ENCODE data around the gene DENND2D.
"Not testable (repeated sequence)": the region's sequence is repeated elsewhere in the genome, so short reads cannot be mapped to it uniquely, and the experiment has no call there.

The DENND2D gene

GRCh38 chr1:111222308-111223125, 22.1 kb upstream of the DENND2D start:
- peak; percentile 62 to 67 for DNase-seq (ENCODE audit: extremely low read depth in 1 of 2, low read depth in 1 of 2)

DNA sequence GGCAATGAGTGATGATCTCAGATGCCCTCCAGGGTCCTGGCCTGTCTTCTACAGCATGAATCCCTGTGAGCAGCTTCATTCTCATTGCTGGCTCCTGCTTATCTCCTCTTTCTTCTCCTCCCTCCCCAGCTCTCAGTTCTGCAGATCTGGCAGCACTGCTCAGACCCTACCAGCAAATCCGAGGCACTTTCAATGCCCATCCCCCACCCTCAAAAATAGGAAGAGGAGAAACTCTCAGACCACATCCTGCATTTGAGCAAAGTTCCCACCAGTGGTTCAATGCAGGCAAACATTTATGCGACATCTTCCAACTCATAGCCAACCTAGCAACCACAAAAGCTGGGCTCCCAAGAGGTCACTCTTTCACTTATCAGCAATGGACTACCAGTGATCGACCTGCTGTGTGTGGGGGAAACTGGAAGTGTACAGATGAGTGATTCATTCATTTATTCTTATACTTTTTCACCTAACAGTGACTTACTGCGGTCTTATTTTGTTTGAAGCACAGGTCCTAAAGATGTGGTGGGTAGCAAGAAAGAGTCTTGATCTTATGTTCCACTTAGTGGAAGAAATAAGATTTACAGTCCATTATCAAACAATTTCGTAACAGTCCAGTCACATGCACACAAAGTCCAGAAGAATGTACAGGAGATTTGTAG, 21.3 kb upstream of the DENND2D start:
- no peak for DNase-seq (ENCODE audit: extremely low read depth in 1 of 2, low read depth in 1 of 2)

GRCh38 chr1:111221276-111221632, 20.8 kb upstream of the DENND2D start:
- DNase-seq (ENCODE audit: extremely low read depth in 1 of 2, low read depth in 1 of 2), result no peak

GRCh38 chr1:111220302-111220890, 19.9 kb upstream of the DENND2D start:
- DNase-seq (ENCODE audit: extremely low read depth in 1 of 2, low read depth in 1 of 2), result no peak

DNA sequence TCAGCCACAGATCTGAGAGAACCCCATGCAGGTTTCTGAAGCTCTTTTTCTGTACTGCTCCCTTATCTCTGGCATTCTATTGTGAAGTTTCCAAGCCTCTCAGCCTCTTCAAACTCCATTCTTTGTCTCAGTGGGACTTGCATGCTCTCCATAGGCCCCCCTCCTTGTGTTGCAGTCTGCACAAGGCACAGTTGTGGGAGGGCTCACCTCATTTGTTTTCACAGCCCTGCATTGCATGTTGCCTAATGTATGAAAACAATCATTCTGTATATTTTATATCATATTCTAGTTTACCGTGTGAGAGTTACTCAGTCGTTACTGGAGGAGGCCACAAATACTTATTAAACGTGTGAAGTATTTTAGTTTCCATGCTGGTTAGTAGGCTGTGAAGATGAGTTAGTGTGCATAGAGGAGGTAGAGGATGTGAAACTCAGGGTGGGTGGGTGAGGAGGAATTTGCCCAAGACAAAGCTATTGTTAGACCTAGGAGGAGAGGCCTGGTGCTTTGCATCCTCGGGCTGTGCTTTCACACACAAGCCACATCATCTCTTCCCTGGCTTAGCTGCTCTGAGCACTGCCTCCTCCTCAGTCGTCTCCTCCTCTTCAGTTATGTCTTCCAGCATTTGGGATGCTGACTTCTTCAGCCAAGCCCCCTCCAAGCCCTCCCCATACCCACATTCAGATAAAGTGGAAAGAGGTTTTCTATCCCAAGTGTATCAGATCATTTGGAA, 19.3 kb upstream of the DENND2D start:
- DNase-seq (ENCODE audit: extremely low read depth in 1 of 2, low read depth in 1 of 2), result no peak

DNA sequence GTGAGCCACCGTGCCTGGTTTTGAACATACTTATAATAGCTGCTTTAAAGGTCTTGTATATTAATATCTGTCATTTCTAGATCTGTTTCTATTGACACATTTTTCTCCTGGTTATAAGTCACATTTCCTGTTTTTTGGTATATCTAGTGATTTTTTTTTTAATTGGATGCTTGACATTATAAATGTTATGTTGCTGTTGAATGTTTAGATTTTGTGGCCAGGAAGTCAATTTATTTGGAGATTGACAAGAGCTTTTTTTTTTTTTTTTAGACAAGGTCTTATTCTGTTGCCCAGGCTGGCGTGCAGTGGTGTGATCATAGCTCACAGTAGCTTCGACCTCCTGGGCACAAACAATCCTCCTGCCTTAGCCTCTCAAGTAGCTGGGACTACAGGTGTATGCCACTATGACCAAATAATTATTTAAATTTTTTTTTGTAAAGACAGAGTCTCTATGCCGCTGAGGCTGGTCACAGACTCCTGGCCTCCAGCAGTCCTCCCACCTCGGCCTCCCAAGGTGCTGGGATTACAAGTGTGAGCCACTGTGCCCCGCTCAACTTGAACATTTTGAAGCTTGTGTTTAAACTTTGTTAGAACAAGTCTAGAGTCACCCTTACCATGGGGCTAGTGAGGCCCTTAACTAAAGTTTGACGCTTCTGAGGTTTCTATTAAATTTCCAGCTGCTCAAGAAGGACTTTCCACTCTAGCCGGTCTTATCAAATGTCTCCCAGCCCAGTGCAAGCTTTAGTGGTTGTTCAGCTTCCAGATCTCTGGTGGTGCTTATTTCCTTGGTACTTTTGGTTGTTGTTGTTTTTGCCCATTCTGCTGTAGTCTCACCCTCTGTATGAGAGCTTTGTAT, 18.5 kb upstream of the DENND2D start:
- no peak for DNase-seq (ENCODE audit: extremely low read depth in 1 of 2, low read depth in 1 of 2)

DNA sequence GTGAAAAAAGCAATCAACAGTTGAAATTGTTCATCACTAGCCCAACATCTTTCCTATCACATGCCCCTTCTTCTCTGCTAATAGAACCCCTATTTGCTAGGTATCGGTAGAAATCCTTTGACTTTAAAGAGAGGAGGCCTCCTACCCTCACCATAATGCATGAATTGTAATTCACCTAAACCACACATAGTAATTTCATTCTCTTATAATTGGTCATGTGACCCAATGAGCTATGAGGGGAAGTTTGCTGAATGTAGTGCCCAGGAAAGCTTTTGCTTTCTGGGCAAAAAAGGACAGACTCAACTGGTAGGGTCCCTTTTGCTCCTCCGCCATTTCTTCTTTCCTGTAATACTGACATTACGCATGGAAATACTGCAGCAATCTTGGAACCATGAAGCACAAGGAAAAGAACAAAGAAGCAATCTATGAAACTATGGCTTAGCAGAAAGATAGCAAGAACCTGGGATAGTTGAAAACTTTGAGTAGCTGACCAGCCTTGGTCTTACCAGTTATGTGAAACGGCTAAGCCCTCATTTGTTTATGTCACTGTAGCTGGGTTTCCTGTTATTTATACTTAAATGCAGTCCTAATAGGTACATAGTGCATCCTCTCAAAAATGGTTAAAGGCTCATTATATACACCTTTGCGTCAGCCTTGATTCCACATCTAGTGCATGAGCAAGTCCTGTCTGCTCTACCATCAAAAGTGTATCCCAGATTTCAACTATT, 16.9 kb upstream of the DENND2D start:
- no peak for DNase-seq (ENCODE audit: extremely low read depth in 1 of 2, low read depth in 1 of 2)

DNA sequence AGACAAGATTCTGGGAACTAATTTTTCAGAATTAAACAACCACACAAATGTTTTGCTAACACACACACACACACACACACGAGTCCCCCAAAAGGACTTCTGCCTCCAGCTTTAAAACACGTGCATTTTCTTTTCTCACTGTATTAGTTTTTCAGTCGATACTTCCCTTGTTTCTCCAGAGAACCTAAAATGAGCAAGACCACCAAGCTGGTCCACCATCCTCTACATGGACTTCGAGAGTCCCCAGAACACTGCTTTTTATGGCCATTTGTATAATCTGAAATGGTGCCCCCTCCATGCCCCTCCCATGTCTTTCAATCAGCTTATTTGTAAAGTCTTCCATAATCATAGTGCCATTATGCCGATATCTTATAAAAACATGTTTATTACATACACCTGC, 16.3 kb upstream of the DENND2D start:
- no peak for DNase-seq (ENCODE audit: extremely low read depth in 1 of 2, low read depth in 1 of 2)

DNA sequence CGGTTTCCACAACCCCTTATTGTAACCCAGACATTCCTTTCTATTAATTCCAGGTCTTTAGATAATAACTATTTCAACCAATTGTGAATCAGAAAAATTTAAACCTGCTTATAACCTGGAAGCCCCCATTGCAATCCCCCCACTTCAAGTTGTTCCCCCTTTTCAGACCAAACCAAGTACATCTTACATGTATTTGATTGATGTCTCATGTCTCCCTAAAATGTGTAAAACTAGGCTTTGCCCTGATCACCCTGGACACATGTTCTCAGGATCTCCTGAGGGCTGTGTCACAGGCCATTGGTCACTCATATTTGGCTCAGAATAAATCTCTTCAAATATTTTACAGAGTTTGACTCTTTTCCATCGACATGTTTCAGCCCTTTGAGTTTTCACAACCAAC, 14.8 kb upstream of the DENND2D start:
- DNase-seq (ENCODE audit: extremely low read depth in 1 of 2, low read depth in 1 of 2), result not testable (repeated sequence)

DNA sequence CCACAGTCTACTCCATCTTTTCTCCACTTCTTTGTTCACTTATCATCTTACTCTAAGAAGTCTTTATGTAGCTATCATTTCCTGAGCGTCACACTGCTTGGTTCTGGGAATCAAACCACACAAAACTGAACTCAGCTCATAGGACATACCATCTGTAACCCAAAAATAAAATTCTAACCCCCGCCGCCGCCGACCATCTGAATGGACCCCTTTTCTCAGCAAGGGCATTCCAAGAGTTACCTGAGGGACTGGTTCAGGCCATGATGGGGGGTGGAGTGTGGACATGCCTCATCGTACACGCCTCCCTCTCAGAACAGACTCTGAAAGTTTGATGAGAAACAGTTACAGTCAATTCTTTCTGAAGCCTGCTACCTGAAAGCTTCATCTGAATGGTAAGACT, 14.4 kb upstream of the DENND2D start:
- DNase-seq (ENCODE audit: extremely low read depth in 1 of 2, low read depth in 1 of 2), result no peak

GRCh38 chr1:111214074-111214801, 13.8 kb upstream of the DENND2D start:
- no peak for DNase-seq (ENCODE audit: extremely low read depth in 1 of 2, low read depth in 1 of 2)

DNA sequence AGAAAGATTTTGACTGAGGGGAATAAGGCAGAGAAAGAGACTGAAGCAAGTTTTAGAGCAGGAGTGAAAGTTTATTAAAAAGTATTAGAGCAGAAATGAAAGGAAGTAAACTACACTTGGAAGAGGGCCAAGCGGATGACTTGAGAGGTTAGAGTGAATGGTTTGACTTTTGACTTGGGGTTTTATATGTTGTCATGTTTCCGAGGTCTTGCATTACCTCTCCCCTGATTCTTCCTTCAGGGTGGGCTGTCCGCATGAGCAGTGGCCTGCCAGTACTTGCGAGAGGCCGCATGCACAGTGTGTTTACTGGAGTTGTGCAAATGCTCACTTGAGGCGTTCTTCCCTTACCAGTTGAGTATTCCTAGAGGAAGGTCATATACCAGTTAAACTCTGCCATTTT, 13.0 kb upstream of the DENND2D start:
- DNase-seq (ENCODE audit: extremely low read depth in 1 of 2, low read depth in 1 of 2), result no peak

DNA sequence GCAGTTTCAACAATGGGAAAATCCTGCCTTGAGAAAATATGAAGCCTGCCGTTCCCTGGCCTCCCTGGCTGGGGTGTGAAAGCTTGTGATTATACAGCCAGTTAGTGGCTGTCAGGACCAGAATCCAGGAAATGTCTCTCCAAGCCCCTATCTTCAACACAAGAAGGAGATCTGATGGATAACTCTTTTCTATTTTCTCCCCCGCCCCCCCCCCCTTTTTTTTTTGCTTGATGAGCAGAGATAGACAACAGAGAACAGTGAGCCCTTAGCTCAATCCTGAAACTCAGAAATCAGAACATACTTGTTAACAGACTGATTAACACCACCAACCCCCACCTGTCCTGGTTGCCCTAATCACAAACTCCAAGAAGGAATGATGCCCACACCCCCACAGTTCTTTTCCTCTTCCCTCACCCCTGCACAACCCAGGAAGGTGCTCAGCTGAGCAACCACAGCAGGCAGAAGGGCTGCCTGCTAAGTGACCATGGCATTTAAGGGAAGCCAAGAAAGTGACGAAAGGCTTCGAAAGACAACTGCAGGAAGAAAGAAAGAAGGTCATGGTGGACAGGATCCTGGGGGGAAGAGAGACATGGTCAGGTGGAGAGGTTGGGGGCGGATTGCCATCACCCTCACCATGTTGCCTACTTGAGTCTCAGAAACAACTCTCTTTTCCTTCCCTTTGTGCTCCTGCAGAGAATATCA, 12.3 kb upstream of the DENND2D start:
- DNase-seq (ENCODE audit: extremely low read depth in 1 of 2, low read depth in 1 of 2), result no peak

DNA sequence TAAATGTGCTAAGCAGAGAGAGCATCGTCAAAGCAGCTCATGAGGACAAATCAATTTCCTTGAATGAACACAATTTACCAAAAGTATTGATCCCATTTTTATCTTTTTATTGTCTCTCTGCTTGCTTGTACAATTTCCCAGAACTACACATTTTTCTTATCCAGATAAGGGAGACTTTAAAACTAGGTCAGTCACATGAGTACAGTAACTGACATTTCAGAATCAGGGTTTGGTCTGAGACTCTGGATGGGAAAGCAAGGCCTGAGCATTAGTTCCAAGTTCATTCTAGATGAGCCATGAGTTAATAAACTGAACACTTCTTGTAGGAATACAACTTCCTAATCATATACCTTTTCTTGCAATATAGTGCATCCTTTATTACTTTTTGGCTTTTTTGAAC, 11.5 kb upstream of the DENND2D start:
- no peak for DNase-seq (ENCODE audit: extremely low read depth in 1 of 2, low read depth in 1 of 2)

GRCh38 chr1:111209622-111210021, 9.2 kb upstream of the DENND2D start:
- no peak for DNase-seq (ENCODE audit: extremely low read depth in 1 of 2, low read depth in 1 of 2)

- DNase-seq (ENCODE audit: extremely low read depth in 1 of 2, low read depth in 1 of 2), result no peak
Measured at GRCh38 chr1:111208921-111209320, 8.5 kb upstream of the DENND2D start.

- no peak for DNase-seq (ENCODE audit: extremely low read depth in 1 of 2, low read depth in 1 of 2)
Measured at GRCh38 chr1:111205714-111206050, 5.2 kb upstream of the DENND2D start.

DNA sequence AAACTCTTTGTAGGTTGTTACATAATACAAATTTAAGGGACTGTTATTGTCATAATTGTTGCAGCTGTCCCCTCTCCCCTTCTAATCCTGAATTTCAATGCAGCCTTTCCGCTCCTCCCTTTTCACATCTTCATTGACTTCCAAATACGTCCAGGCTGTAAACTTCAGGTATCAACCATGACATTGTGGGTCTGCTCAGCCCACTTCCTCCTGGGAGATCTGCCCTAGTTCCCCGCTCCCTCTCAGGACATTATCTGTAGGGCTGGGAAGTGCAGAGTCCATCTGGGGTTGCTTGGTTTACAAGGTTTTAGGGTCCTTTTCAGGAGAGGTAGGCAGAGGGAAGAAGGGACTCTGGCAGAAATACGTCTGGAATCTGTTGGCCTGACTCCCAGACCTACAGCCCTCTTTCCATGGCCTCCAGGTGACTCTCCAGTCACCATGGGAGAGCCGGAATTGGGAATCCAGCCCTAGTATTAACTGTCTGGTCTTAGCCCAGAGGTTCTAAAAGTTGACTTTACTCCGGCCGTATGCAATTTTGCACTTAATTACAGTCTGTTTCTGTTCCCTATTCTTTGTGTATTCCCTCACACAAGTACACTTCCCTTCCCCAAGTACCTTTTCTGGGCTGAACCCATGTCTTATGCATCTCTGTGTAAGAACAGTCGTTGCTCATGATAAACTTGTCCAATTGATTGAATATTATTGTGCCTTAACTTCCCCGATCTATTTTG, 4.7 kb upstream of the DENND2D start:
- DNase-seq (ENCODE audit: extremely low read depth in 1 of 2, low read depth in 1 of 2), result no peak
